SIG-M5 treated with dmso at 0.1 percent for 504 hours (cell line): ENCODE data around the gene TTC23L.

Experiments
- DNase-seq: peaks from one replicate; lab custom pipeline; 2025; ENCODE audit not compliant: unreplicated experiment; lab: John Stamatoyannopoulos, UW

The TTC23L gene

DNA sequence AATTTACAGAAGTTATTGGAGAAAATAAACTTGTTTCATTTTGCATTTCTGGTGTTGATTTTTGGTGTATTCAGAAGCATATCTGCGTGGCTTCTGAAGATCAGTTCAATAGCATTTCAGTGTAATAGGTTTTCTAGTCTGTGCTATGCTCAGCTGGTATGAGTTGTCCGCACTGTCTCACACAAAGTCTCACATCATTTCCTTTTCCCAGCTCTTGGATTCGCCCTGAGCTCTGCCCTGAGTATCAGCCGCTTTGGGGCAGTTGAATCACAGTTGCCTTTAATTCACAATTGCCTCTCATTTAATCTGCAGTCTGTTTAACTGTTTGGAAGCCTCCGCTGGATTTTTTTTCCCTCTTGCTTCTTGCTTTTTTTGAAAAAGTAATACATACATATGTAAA is 6.4 kb upstream of the TTC23L start:
- DNase-seq = no peak

DNA sequence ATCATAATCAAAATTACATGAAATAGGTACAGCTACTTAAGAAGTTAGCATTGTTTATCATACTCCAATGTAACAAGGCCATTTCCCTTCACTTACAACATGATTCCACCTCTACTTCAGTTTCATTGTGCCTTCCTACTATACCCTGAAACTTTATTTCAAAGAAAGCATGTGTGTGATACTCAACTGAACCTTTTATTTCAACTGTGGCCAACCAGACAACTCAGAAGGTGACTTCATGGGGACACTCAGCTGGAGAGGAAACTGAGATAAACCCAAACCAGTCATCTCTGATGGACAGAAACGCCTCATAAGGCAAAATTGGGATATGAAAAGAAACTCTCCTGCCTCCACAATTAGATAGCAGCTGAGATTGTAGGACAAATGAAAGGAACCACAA is 5.9 kb upstream of the TTC23L start:
- DNase-seq = no peak

- peak; percentile 34 for DNase-seq
Measured at GRCh38 chr5:34833976-34834793, 4.8 kb upstream of the TTC23L start.

DNA sequence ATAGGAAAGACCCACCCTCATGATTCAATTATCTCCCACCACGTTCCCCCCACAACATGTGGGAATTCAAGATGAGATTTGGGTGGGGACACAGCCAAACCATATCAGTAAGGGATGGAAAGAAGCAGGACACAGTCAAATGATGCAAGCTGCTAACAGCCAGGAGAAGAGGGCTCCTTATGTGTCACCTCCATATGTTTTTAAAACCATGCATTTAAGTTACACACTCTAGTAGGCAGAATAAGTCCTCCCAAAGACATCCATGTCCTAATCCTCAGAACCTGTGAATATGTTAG is 4.2 kb upstream of the TTC23L start:
- DNase-seq = no peak

DNA sequence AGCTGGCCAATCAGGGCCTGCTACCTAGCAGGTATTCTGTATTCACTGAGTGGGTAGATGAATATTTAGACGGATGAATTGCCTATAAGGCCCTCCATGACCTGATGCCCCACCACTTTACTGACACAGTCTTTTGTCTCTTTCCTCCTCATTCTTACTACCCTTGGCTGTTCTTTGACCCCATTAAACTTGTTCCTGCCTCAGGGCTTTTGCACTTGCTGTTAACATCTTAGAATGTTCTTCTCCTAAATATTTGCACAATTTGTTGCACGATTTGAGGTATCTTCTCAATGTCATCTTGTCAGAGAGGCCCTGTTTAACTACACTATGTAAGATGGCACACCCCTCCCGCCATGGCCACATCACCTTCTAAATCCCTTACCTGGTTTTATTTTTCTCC is 3.3 kb upstream of the TTC23L start:
- no peak for DNase-seq

DNA sequence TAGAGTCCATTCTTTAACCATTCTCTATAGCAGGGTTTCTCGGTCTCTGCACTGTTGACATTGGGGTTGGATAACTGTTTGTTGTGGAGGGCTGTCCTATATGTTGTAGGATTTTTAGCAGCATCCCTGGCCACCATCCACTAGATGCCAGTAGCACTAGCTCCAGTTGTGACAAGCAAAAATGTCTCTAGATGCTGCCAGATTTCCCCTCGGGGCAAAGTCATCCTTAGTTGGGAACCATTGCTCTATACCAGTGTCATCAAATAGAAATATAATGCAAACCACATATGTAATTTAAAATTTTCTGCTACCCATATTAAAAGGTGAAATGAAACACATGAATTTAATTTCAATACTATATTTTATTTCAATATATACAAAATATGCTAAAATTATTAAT is 2.9 kb downstream of the TTC23L start:
- DNase-seq = no peak

GRCh38 chr5:34842554-34842953 is 3.6 kb downstream of the TTC23L start:
- DNase-seq = peak; percentile 13

GRCh38 chr5:34843497-34843896 is 4.5 kb downstream of the TTC23L start:
- DNase-seq = no peak

GRCh38 chr5:34844106-34844505 is 5.1 kb downstream of the TTC23L start:
- DNase-seq = no peak

DNA sequence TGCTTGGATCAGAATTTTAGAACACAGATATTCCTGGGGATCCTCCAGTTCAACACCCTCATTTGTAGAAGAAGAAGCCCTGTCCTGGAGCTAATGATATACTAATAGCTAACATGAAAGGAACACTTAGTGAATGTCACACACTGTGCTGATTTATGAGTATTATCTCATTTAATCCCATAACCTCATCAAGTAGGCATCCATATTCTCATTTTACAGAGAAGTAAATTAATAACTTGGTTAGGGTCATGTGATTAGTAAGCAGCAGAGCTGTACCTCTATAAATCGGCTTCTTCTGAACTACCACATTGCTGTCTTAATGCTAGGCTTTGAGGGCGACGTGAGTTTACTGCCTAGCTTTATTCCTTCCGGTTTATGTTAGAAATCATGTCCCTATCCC is 6.0 kb downstream of the TTC23L start:
- no peak for DNase-seq

GRCh38 chr5:34847056-34847455 is 8.1 kb downstream of the TTC23L start:
- no peak for DNase-seq

DNA sequence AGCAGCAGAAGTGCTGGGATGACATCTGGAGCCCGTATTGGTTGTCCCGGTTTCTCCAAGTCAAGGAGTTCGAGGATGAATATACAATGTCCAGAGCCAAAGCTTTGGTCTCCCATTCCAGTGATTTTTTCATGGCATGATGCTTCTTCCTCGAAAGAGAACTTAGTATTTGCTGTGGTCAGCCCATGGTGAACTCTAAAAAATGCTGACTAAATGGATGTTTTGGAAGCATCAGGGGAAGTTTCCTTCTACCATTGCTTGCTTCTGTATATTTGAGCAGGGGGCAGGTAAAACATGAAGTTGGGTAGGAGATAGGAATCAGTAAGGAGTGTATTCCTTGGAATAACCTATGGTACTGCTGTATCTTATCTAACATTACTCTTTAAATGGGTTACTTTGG is 8.6 kb downstream of the TTC23L start:
- DNase-seq = no peak

DNA sequence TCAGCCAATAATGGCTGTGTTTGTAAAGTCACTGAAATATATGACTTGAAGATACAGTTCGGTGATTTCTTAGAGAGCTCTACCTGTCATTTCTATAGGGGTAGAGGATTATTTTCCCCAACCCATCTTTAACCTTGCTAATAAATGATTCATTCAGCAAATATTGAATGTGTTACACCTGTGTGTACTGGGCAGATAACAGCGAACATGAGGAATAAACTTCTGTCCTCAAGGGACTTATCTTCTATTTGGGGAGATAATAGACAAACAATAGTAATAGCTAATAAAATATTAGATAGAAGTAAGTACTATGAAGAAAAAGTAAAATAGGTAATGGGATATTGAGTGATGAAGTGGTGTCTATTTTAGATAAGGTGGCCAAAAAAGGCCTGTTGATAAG is 9.3 kb downstream of the TTC23L start:
- no peak for DNase-seq

- DNase-seq = no peak
Measured at GRCh38 chr5:34849253-34849652, 10.3 kb downstream of the TTC23L start.

DNA sequence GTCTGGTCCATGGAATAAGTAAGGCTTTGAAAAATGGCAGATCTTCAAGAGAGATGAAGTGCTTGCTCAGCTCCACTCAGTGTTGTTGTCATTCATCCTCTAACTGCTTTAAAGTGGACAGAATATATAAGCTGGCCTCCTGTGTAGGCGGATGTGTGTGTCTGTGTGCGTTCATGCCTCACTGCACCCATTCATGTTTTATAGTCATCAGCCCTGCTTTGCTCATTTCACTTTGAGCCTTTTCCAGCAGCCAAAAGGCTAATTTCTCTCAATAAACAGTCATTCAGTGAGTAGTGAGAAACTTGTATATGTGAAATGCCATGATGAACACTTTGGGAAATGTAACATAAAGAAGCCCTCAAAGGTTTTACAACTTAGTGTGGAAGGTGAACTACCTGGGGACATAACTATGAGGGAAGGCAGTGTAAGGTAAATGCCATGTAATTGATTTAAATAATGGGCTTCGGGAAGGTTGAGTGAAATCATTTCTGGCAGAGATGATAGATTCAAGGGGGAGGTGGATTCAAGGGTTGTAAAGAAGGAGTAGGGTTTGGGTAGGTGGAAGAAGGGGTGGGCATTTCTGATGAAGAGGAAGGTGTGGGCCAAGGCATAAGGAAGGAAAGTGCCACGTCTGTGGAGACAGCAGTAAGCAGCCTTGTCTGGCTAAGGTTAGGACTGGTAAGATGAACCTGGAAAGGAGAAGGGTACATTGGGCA is 15.7 kb downstream of the TTC23L start:
- DNase-seq = no peak

- no peak for DNase-seq
Measured at GRCh38 chr5:34857161-34857560, 18.2 kb downstream of the TTC23L start.

- DNase-seq = no peak
Measured at GRCh38 chr5:34857894-34858293, 18.9 kb downstream of the TTC23L start.

- no peak for DNase-seq
Measured at GRCh38 chr5:34858790-34859189, 19.8 kb downstream of the TTC23L start.

- DNase-seq = no peak
Measured at GRCh38 chr5:34859253-34859652, 20.3 kb downstream of the TTC23L start.

DNA sequence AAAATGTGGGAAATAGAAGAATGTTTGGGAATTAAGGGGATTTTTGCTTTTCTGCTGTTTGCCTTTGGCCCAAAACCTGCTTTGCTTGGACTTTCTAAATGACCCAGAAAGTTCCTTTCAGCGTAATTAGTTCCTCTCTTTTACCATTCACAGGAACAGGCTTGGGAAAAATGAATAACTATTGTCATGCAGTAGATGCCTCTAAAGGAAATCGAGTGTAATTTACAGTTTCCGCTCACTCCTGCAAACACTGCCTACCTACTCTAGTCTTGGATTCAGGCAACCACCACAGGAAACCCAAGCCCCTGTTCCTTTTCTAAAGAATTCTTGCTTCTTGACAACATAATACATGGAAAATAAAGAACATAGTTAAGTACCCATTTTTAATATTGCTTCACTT is 25.0 kb downstream of the TTC23L start:
- DNase-seq = no peak

DNA sequence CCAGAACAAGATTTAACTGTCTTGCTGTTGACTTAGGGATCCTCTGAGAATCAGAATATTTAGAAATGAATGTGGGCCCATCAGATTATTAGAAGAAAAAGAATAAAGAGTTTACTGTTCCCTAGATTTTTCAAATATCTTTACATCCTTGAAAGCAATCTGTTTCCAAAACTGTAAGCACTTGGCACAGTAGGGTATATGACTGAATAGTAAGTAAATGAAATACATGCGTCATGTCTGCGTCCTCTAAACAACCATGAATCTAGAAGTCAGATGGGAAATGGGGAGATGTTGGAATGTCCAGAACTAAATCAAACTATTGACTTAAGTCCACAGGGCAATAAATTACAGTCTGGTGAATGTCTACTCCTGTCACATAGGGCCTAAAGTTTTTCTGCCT is 26.1 kb downstream of the TTC23L start:
- DNase-seq = no peak

- no peak for DNase-seq
Measured at GRCh38 chr5:34866989-34867471, 28.1 kb downstream of the TTC23L start.

DNA sequence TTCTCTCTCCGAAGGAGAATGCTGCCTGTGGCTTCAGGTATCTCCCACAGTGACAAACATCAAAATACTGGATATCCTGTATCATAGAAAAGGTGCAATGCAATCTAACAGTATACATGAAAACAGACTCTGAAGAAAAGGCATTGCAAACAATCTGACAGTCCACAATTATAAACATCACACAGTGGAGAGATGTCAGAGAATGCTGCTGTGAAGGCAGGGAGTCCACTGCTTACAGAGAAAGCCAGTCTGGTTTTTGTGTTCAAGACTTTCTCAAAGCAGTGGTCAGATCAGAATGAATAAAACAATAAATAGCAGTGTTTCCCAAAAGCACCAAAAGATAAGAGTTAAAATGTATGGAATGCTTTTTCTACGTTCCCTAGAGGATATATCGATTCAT is 28.7 kb downstream of the TTC23L start:
- no peak for DNase-seq
